OCI-LY3 (cell line): ENCODE data around the gene AFM.

ENCODE experiments used
- H2AFZ ChIP-seq: fragments of 200-600, 300-600 bp; shearing (Covaris generic); 2 replicates; pipeline ENCODE4 v1.6.0; 2014; ENCODE audit warnings: antibody characterized with exemption, low read depth, low read length
- H3K27ac ChIP-seq: fragments of 200-600, 300-600 bp; sonication (generic); 2 replicates; pipeline ENCODE4 v1.5.1; 2014; ENCODE audit warnings: mild to moderate bottlenecking, low read length, moderate library complexity, mixed read lengths
- H3K27me3 ChIP-seq: fragments of 200-600, 300-600 bp; sonication (generic); 2 replicates; pipeline ENCODE4 v1.6.1; 2014; ENCODE audit warnings: low read depth, low read length, mixed read lengths
- H3K36me3 ChIP-seq: fragments of 200-600, 300-600 bp; sonication (generic); replicated peaks from 2 replicates; pipeline ENCODE3; 2014; ENCODE audit warnings: low read depth, low read length, mixed read lengths
- H3K4me1 ChIP-seq: fragments of 300-600, 200-600 bp; sonication (generic); 2 replicates; pipeline ENCODE4 v1.6.1; 2014; ENCODE audit warnings: low read length, mixed read lengths
- H3K4me2 ChIP-seq: fragments of 200-600, 300-600 bp; sonication (generic); 2 replicates; pipeline ENCODE4 v1.6.1; 2014; ENCODE audit warnings: low read length, mixed read lengths
- H3K4me3 ChIP-seq: fragments of 300-600, 200-600 bp; sonication (generic); 2 replicates; pipeline ENCODE4 v1.5.1; 2014; ENCODE audit warnings: antibody characterized with exemption, mild to moderate bottlenecking, low read length, moderate library complexity
- H3K79me2 ChIP-seq: fragments of 300-600, 200-600 bp; shearing (Covaris generic); 2 replicates; pipeline ENCODE4 v1.6.1; 2014; ENCODE audit warnings: mild to moderate bottlenecking, low read length, mixed read lengths
- H3K9ac ChIP-seq: fragments of 300-600, 200-600 bp; shearing (Covaris generic); 2 replicates; pipeline ENCODE4 v1.6.0; 2014; ENCODE audit warnings: mild to moderate bottlenecking, low read length, moderate library complexity
- H3K9me3 ChIP-seq: fragments of 200-600, 300-600 bp; shearing (Covaris generic); 2 replicates; pipeline ENCODE4 v1.6.1; 2014; ENCODE audit warnings: low read length, mixed read lengths; ENCODE audit not compliant: insufficient read depth
- H4K20me1 ChIP-seq: fragments of 200-600, 300-600 bp; sonication (generic); 2 replicates; pipeline ENCODE4 v1.6.1; 2016; ENCODE audit warnings: low read length, mixed read lengths; ENCODE audit not compliant: insufficient read depth
- EZH2phosphoT487 ChIP-seq: fragments of 200-600 bp; shearing (Covaris generic); IDR thresholded peaks from 2 replicates; pipeline ENCODE4 v1.6.1; 2018; ENCODE audit warnings: antibody characterized with exemption, mixed run types, low read depth
- TF ChIP-seq, protein P1 (sequence below): fragments of 200-600, 300-600 bp; sonication (generic); IDR thresholded peaks from 2 replicates; pipeline ENCODE4 v1.5.1; 2014; ENCODE audit warnings: antibody characterized with exemption, low read length, low read depth

AFM gene

DNA sequence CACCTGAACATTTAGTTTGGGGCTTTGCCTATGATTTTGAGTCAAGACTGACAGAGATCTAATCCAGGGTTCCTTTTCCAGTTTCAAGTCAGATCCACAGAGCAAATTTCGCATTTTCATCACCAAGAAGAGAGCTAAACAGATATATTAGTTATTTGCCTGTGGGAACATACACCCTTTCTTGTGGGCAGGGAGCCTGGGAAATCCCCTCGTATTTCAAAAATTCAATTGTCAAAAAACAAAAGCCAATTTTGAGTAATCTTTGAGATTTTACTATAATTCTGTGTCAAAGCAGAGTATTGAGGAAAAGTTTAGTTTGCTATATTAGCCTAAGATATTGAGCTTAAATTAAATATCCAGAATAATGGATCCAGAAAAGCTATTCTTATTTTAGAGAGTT is 56.6 kb downstream of the AFM start:
- no peak overlapping the region for H3K4me3 ChIP-seq
- no peaks in the 10 kb centered on the region for H3K79me2 ChIP-seq
- no peak overlapping the region for H3K4me2 ChIP-seq
- no peak overlapping the region for H2AFZ ChIP-seq
- TF ChIP-seq, protein P1, sequence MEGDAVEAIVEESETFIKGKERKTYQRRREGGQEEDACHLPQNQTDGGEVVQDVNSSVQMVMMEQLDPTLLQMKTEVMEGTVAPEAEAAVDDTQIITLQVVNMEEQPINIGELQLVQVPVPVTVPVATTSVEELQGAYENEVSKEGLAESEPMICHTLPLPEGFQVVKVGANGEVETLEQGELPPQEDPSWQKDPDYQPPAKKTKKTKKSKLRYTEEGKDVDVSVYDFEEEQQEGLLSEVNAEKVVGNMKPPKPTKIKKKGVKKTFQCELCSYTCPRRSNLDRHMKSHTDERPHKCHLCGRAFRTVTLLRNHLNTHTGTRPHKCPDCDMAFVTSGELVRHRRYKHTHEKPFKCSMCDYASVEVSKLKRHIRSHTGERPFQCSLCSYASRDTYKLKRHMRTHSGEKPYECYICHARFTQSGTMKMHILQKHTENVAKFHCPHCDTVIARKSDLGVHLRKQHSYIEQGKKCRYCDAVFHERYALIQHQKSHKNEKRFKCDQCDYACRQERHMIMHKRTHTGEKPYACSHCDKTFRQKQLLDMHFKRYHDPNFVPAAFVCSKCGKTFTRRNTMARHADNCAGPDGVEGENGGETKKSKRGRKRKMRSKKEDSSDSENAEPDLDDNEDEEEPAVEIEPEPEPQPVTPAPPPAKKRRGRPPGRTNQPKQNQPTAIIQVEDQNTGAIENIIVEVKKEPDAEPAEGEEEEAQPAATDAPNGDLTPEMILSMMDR = no peak
- TF ChIP-seq EZH2phosphoT487 = no peak
- H3K4me1 ChIP-seq = peaks cover 14% of the 10 kb centered on the region
- H3K27ac ChIP-seq = no peak overlapping the region
- no peaks in the 10 kb centered on the region for H4K20me1 ChIP-seq
- H3K36me3 ChIP-seq = no peaks in the 10 kb centered on the region
- no peak overlapping the region for H3K9ac ChIP-seq
- H3K9me3 ChIP-seq = no peaks in the 10 kb centered on the region
- no peaks in the 10 kb centered on the region for H3K27me3 ChIP-seq

- Histone ChIP-seq H3K4me3 (no peak overlapping the region), H3K4me2 (no peak overlapping the region), H3K27ac (no peak overlapping the region), H3K36me3 (no peaks in the 10 kb centered on the region), H4K20me1 (no peaks in the 10 kb centered on the region), H3K9me3 (no peaks in the 10 kb centered on the region), H2AFZ (no peak overlapping the region), H3K9ac (no peak overlapping the region), H3K4me1 (peaks cover 14% of the 10 kb centered on the region), H3K79me2 (no peaks in the 10 kb centered on the region), H3K27me3 (no peaks in the 10 kb centered on the region)
- TF ChIP-seq, protein P1 = no peak
- no peak for TF ChIP-seq EZH2phosphoT487
Observed at GRCh38 chr4:73539386-73539785, 57.8 kb downstream of the AFM start.

- Histone ChIP-seq H4K20me1 (no peaks in the 10 kb centered on the region), H3K9me3 (no peaks in the 10 kb centered on the region), H3K36me3 (no peaks in the 10 kb centered on the region), H3K79me2 (no peaks in the 10 kb centered on the region), H3K27ac (no peak overlapping the region), H3K4me1 (peaks cover 13% of the 10 kb centered on the region), H3K27me3 (no peaks in the 10 kb centered on the region), H3K4me3 (no peak overlapping the region), H2AFZ (no peak overlapping the region), H3K9ac (no peak overlapping the region), H3K4me2 (no peak overlapping the region)
- TF ChIP-seq EZH2phosphoT487 = no peak
- TF ChIP-seq, protein P1 = no peak
Observed at GRCh38 chr4:73540826-73541225, 59.3 kb downstream of the AFM start.

DNA sequence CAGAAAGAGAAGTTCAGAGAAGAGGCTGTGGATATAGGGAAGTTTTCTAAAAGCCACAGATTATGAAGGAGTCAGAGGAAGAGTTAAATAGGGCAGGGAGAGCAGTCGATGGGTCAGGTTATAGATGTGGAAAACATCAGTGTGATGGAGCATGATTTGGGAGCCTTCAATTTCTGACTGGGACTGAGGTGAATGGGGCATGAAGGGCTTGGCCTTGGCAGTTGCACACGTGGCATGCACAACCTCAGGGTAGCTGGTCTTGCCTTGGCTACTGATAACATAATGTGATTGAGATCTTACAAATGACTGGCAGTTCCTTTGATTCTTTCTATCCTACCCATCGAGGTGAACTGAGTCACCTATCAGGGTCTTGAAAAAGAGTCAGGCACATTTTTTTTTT is 59.7 kb downstream of the AFM start:
- Histone ChIP-seq H3K27ac (no peak overlapping the region), H3K4me1 (peaks cover 9% of the 10 kb centered on the region), H3K79me2 (no peaks in the 10 kb centered on the region), H3K27me3 (no peaks in the 10 kb centered on the region), H2AFZ (no peak overlapping the region), H3K4me3 (no peak overlapping the region), H3K9ac (no peak overlapping the region), H3K36me3 (no peaks in the 10 kb centered on the region), H4K20me1 (no peaks in the 10 kb centered on the region), H3K4me2 (no peak overlapping the region), H3K9me3 (no peaks in the 10 kb centered on the region)
- TF ChIP-seq, protein P1 = no peak
- TF ChIP-seq EZH2phosphoT487 = no peak
